Effector CD4-positive, alpha-beta T cell (primary cell): ENCODE results near the gene TULP4.
"Not testable (repeated sequence)": the region's sequence is repeated elsewhere in the genome, so short reads cannot be mapped to it uniquely, and the experiment has no call there.

ENCODE experiments used
- DNase-seq: peaks from one replicate; pipeline ENCODE4 v3.0.0-alpha.2; 2020

Gene TULP4

DNA sequence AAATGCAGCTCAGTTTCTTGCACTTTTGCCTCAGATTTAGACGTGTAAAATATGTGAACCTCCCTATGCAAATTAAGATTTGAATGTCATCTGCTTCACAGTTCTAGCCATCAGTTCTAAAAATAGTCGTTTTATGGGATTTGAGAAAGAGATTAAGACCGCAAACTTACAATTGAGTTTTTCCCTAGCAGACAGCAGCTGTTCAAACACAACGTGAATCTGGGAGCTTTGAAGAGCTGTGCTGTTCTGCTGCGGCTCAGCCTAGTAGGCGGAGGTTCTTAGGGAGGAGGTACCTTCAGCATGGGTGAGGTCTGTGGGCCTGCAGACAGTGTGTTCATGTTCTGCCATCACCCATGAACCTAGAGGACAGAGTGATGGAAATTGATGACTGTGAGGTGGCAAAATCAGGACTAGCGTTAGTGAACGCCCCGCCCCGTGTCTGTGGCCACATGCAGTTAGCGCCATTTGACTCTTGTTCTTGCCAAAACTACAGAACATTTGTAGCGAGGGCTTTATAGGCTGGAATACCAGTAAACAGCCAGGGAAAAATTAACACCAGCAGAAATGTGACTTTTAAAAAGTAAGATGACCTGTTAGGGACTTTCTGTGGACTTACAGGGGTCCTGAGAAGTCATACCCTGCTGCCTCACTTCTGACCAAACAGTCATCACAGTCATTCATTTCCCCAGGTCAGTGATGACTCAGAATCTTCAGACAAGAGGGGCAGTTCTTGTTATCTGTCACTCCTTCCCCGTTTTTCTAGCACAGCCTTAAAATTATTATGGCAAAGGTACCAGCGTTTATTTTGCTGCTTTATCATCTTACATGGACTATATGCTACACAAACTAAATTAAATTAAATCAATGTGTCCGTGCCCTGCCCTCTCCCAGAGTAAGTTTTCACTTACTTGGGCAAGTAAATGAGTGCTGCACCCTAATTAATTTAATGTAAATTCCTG is 163.4 kb downstream of the TULP4 start:
- no peak for DNase-seq

DNA sequence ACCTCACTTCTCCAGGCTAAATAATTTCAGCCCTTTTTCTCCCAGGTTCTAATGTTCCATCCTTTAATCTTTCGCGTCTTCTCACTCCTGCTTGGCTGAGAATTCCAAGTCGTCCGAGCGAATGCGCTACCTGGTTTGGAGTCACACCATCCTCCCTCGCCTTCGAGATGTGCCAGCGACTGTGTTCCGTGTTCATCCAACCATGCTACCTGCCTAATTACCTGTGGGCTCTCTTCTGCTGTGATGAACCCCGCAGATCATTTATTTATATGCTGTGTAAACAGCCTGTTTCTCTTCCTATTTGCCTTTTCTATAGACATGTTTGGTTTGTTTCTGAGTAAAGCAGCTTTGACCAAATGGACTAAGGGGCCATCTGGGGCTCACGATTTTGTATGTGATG is 164.1 kb downstream of the TULP4 start:
- DNase-seq, result no peak

DNA sequence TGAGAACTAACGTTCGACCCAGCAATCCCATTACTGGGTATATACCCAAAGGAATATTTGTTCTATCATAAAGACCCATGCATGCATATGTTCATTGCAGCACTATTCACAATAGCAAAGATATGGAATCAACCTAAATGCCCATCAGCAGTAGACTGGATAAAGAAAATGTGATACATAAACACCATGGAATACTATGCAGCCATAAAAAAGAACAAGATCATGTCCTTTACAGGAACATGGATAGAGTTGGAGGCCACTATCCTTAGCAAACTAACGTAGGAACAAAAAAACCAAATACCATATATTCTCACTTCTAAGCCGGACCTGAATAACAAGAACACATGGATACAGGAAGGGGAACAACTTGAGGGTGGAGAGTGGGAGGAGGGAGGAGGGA is 165.5 kb downstream of the TULP4 start:
- not testable (repeated sequence) for DNase-seq

DNA sequence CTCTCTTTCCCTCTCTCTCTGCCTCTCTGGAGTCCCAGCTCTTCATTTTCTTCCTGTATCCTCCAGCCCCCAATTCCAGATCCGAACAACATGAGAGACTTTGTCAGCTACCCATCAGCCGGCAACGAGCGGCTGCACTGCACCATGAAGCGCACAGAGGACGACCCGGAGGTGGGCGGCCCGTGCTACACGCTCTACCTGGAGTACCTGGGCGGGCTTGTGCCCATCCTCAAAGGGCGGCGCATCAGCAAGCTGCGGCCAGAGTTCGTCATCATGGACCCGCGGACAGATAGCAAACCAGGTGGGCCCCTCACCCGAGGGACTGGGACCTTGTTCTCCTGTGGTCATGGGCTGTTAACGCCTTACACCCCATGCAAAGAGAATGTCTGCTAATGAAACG is 168.7 kb downstream of the TULP4 start:
- no peak for DNase-seq

DNA sequence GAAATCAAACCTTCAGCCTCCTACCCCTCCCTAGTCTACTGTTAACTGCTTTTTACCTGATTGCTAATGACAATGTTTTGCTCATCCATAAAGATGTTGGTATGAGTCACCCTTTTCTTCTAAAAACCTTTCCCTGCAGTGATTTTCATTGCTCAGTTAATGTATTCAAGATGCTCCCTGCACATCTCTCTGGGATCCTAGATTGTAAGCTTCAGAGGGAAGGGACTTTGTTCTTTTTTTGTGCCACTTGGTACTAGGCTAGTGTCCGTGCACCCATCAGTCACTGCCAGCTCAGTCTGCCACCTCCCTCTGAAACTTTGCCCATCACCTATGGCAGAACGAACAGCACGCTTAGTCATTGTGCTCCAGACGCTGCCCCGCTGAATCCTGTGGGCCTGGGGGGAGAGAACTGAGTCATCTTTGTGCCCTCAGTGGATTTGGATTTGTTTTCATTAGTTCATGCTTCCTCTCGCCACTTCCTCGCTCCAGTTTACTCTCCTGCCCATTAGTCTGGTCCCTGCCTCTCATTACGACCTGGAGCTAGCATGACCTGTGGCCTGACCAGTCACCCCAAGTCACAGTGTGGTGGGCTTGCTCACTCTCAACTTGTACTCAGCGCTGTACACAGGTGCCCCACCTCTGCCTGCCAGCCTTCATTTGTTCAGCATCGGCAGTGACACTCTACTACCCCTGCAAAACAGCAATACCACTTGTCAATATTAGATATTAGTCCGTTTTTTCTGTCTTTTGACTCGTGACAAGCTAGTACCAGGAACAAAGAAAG is 169.6 kb downstream of the TULP4 start:
- no peak for DNase-seq

DNA sequence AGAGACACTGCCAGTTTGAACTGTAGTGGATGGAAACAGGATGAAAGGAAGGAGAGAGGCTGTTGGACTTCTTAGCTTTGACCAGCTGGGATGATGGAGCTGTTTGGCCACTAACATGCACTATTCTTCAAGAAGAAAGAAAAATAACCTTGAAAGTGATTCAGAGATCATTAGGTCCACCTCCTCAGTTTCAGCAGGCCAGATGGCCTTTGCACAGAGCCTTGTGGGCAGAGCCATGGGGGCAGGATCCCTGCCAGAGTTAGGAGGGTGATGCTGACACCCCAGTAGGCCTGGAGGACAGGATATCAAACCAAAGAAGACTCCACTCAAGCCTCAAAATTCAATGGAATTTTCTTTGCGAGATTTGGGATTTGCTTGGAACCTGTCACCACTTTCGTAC is 173.2 kb downstream of the TULP4 start:
- DNase-seq, result no peak

DNA sequence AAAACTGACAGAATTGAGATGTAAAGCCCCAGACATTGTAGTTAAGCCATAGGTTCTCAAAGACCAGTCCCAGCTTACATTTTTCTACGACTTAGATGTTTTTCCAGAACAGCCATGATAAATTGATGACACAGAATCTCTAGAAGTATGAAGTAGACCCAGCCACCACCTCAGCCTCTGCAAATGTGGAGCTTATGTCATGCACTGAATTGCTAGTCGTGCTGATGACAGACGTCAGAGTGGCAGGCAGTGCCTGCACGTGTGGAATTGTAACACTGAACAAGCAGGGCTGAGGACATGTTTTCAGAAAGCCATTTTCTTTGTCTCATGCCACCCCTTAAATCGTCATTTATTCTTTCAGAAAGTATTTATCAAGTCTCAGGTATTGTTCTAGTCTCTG is 175.2 kb downstream of the TULP4 start:
- no peak for DNase-seq

DNA sequence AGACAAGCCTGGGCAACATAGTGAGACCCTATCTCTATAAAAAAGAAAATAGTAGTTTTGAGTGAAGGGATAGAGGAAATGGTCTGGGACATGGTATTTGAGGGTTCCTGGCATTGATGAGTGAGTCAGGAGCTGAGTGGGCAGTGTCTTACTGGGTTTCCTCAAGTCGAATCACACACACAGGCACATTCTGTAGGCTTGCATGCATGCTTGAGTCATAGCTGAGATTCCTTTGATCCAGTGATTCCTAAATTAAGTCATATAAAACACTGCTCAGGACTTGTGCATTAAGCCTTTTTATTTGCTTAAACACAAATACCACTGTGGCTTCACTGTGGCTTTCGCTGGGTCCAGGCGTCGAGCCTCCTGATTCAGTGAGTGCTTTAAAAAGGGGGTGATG is 175.8 kb downstream of the TULP4 start:
- DNase-seq, result no peak

DNA sequence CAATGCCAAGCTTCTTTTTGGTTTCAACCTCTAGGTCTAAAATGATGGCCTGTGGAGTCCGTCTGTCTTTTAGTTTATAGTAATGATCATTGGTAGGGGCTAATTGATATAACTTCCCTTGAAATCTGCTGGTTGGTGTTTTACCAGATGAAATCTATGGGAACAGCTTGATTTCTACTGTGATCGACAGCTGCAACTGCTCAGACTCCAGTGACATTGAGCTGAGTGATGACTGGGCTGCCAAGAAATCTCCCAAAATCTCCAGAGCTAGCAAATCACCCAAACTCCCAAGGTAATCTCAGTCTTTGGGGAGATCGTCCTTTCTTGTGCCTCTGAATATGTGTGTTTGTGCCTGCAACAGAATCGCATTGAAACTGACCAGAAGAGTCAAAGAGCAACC is 177.2 kb downstream of the TULP4 start:
- no peak for DNase-seq

DNA sequence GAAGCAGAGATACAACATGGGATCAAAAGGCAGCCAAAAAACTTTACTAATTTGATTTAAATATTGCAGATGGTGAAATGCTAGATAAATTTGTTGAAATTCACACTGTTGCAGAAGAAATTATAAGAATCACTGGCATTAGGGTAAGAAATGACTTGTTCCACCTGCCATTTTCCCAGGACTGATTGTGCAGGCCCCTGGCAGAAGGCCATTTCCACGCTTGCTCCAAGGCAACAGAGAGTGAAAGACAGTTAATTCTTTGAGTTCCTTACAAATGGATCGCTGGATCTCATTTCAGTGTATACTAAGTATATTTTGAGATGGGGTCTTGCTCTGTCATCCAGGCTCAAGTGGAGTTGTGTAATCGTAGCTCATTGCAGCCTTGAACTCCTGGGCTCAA is 180.6 kb downstream of the TULP4 start:
- DNase-seq, result no peak

DNA sequence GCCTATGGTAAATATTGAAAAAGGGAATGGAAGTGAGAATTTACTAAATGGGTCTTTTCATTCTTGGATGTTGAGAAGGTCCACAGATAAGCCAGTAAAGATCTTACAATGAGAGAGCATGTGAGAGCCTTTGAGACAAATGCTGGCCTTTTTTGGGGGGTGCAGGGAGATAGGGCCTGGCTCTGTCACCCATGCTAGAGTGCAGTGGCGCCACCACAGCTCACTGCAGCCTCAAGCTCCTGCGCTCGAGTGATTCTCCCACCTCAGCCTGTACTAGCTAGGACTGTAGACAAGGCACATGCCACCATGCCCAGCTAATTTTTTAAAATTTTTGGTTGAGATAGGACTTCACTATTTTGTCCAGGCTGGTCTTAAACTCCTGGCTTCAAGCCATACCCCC is 184.4 kb downstream of the TULP4 start:
- no peak for DNase-seq

DNA sequence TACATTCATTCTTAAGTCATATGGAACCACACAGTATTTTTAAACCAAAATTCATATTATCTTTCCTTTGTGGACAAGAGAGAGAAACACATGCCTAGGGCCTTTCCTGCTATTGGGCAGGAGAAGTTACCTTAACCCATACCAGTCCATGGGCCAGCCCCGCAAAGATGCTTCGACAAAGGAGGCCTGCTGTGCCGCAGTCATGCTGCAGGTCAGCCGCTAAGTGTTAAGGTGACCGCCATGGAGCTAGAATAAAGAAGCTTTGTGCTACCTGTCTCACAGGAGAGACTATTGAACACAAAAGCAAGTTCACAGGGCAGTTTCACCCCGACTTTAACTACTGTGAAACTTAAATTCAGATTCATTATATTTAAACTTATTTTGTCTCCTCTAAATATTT is 185.4 kb downstream of the TULP4 start:
- DNase-seq, result no peak

DNA sequence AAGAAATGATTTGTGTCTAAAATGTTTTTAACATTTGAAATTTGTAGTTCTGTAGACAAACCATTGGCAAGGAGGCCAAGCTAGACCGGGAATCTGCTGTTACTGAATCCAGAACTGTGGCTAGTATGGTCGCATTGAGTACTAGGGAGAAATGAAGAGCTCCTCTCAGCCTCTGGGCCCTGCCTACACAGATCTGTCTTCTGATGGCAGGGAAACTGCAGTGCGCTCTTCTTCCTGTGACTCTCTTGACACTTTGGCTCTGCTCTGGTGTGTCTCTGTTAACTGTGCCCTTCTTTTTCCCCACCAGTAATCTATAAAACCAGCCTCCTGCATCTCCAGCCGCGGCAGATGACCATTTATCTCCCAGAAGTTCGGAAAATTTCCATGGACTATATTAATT is 186.1 kb downstream of the TULP4 start:
- no peak for DNase-seq

DNA sequence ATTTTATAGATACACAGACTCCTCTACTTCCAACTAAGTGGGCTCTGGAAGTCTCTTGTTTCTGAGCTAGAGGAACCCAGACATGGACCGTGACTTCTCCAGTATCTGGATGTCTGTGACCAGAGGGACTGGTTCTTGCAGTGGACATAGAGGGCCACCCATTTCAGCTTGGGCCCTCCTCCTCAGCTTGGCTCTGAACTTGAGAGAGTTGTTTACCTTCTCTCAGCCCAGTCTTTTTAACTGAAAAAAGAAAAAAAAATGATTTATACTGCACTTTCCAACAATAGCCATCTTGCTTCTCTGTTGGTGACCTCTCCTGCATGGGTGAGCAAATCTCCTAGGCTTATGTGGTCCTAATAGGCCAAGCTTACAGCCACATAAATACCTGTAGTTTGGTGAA is 187.3 kb downstream of the TULP4 start:
- no peak for DNase-seq

DNA sequence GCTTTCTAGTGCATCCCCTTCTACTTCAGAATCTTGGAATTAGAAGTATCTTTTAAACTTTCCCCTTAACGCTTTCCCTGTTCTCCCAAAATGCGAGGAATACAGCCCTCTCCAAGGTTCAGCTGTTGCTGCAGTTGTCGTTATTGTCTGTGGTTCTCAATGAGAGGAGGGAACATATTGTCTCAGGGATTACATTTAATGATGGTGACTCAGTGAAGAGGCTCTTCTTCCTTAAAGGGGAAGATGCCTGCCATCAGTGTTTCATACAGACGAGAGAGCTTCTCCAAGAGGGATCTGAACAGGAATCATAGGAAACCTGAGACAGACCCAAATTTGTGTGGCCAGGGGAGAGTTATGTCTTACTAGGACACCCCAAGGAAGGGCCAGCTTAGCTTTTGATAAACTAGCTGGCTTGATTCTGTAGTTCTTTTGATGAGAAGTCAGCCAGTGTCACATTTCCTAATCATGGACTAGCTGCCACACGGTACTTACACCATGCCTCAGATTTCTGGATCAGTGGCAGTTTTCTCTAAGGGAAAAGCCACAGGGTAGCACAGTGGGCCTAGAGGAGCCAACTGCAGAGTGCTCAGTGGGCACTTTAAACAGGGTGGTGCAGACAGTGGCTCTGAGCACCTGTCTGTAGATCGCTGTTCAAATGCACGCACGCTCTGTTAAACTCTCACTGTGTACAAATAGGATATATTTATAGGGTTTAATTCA is 187.9 kb downstream of the TULP4 start:
- DNase-seq, result no peak

DNA sequence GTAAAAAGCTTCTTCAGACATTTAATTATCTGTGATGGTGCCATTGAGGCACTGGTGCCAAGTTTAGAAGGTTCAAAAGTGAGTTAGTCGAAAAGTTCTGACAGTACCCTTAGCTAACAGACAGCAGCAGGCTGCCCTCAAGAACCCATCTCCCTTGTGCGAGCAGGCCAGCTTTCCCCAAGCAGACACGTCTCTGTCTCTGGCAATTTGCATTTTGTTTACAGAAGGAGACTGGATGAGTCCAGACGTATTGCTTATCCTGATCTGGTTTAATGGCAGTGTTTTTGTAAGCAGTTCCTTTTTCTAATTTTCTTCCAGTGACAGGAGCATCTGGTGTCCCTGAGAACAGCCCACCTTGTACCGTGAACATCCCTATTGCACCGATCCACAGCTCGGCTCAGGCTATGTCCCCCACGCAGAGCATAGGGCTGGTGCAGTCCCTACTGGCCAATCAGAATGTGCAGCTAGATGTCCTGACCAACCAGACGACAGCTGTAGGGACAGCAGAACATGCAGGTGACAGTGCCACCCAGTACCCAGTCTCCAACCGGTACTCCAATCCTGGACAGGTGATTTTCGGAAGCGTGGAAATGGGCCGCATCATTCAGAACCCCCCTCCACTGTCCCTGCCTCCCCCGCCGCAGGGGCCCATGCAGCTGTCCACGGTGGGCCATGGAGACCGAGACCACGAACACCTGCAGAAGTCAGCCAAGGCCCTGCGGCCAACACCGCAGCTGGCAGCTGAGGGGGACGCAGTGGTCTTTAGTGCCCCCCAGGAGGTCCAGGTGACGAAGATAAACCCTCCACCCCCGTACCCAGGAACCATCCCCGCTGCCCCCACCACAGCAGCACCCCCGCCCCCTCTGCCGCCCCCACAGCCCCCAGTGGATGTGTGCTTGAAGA is 189.3 kb downstream of the TULP4 start:
- DNase-seq, result no peak

DNA sequence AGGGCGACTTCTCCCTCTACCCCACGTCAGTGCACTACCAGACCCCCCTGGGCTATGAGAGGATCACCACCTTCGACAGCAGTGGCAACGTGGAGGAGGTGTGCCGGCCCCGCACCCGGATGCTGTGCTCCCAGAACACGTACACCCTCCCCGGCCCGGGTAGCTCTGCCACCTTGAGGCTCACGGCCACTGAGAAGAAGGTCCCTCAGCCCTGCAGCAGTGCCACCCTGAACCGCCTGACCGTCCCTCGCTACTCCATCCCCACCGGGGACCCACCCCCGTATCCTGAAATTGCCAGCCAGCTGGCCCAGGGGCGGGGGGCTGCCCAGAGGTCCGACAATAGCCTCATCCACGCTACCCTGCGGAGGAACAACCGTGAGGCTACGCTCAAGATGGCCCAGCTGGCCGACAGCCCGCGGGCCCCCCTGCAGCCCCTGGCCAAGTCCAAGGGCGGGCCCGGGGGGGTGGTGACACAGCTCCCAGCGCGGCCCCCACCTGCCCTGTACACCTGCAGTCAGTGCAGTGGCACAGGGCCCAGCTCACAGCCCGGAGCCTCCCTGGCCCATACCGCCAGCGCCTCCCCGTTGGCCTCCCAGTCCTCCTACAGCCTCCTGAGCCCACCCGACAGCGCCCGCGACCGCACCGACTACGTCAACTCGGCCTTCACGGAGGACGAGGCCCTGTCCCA is 190.1 kb downstream of the TULP4 start:
- DNase-seq, result no peak

DNA sequence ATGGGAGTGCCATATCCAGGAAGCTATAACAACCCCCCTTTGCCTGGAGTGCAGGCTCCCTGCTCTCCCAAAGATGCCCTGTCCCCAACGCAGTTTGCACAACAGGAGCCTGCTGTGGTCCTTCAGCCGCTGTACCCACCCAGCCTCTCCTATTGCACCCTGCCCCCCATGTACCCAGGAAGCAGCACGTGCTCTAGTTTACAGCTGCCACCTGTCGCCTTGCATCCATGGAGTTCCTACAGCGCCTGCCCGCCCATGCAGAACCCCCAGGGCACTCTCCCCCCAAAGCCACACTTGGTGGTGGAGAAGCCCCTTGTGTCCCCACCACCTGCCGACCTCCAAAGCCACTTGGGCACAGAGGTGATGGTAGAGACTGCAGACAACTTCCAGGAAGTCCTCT is 191.0 kb downstream of the TULP4 start:
- no peak for DNase-seq

DNA sequence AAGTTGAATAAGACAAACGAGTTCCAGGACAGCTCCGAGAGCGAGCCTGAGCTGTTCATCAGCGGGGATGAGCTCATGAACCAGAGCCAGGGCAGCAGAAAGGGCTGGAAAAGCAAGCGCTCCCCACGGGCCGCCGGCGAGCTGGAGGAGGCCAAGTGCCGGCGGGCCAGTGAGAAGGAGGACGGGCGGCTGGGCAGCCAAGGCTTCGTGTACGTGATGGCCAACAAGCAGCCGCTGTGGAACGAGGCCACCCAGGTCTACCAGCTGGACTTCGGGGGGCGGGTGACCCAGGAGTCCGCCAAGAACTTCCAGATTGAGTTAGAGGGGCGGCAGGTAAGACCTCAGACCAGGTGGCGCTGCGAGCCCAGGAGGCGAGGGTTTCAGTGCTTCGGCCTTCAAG is 191.6 kb downstream of the TULP4 start:
- DNase-seq, result no peak

DNA sequence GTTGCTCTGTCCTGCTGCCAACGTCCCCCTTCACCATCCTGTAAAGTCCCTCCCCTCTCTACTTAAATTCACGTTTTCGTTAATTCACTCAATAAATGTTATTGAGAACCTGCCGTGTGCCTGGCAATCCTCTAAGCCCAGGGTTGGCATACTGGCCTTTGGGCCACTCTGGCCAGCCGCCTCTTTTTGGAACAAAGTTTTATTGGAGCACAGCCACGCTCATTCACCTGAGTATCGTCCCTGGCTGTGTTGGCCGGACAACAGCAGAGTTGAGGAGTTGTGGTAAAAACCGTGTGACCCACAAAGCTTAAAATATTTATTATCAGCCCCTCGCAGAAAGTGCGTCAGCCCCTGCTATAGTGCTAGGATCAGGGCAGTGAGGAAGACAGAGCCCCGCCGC is 192.9 kb downstream of the TULP4 start:
- DNase-seq, result no peak

DNA sequence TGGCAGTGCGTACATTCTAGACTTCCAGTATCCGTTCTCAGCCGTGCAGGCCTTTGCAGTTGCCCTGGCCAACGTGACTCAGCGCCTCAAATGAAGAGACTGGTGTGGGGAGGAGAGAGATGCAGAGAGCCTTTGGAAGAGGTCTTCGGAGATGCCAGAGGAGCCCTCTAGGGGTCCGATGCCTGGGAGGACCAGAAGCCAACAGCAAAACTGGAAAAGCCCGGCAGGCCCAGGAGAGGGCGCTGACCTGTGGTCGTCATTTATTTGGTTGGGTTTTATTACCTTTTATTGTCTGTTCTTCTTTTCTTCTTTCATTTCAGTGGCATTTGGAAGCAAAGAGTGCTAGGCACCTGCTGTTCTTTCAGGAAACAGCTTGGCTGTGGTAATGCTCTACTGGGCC is 194.3 kb downstream of the TULP4 start:
- DNase-seq, result no peak

DNA sequence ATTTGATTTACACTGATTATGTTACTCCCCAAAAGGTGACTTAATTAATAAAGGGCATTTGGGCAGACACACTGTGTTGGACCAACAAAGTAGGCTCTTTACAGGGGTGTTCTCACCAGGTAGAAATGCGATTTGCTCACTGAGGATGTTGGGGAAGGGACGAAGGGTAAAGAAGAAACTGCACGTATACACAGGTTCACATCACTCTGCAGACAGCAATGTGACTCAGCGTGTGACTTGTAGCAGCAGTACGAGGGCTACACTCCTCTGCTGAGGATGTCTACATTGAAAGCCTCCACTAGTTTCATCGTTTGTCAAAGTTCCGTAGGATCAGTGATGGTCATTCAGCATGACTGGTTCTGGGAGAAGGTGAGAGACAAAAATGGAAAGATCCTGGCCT is 194.9 kb downstream of the TULP4 start:
- DNase-seq, result no peak
